CD14-positive monocyte (primary cell): ENCODE data around the gene PIKFYVE. TPM values are rescaled to one million over a fixed set of nuclear protein-coding genes. Genes with fewer than 3 reads are reported as not detected.

Experiments
- DNase-seq, 3 donors: peaks; one replicate each; pipeline ENCODE4 v3.0.0-alpha.2; 2011 to 2022
- H2AFZ ChIP-seq: 2 replicates; pipeline ENCODE4 v1.6.0; 2012; ENCODE audit warnings: mild to moderate bottlenecking, low read depth, low read length, inconsistent platforms; ENCODE audit not compliant: insufficient read depth, poor library complexity, severe bottlenecking
- H3K27ac ChIP-seq, 2 donors: 1 replicate in 1 of 2; 2 replicates in 1 of 2; pipeline ENCODE4 v1.5.1; 2012 to 2013; ENCODE audit warnings: low read length in 2 of 2, control low read depth in 1 of 2, inconsistent platforms in 1 of 2, low read depth in 1 of 2, mild to moderate bottlenecking in 1 of 2
- H3K27me3 ChIP-seq, 2 donors: one replicate each; pipeline versions ENCODE4 v1.6.0 to v1.6.1; 2011 to 2013; ENCODE audit warnings: low read length in 2 of 2; ENCODE audit not compliant: control insufficient read depth in 2 of 2, insufficient read depth in 2 of 2
- H3K36me3 ChIP-seq, 2 donors: replicated peaks in 1 of 2; 1 replicate in 1 of 2; 2 replicates in 1 of 2; pipeline versions ENCODE4 v1.5.1 to v1.6.1; 2012 to 2013; ENCODE audit warnings: low read length in 2 of 2, control low read depth in 1 of 2, inconsistent platforms in 1 of 2, mild to moderate bottlenecking in 1 of 2; ENCODE audit not compliant: insufficient read depth in 2 of 2, control insufficient read depth in 1 of 2
- H3K4me1 ChIP-seq, 2 donors: 1 replicate in 1 of 2; 2 replicates in 1 of 2; pipeline versions ENCODE4 v1.5.1 to v1.6.1; 2012 to 2013; ENCODE audit warnings: low read length in 2 of 2, control low read depth in 1 of 2, inconsistent platforms in 1 of 2, mild to moderate bottlenecking in 1 of 2, moderate library complexity in 1 of 2; ENCODE audit not compliant: insufficient read depth in 2 of 2, control insufficient read depth in 1 of 2
- H3K4me2 ChIP-seq: replicated peaks from 2 replicates; pipeline ENCODE3; 2012; ENCODE audit warnings: low read length, moderate library complexity, mild to moderate bottlenecking; ENCODE audit not compliant: poor library complexity, severe bottlenecking; ENCODE audit errors: extremely low read depth
- H3K4me3 ChIP-seq, 3 experiments: fragments of 200-600 bp in 1 of 3; sonication (generic) in 1 of 3; replicated peaks in 1 of 3; 1 replicate in 2 of 3; 2 replicates in 1 of 3; pipeline ENCODE4 v1.5.1; 2011 to 2013; ENCODE audit warnings: low read length in 3 of 3, mild to moderate bottlenecking in 3 of 3, control low read depth in 2 of 3, low read depth in 2 of 3, inconsistent platforms in 1 of 3, moderate library complexity in 1 of 3
- H3K79me2 ChIP-seq: 2 replicates; pipeline ENCODE4 v1.6.0; 2012; ENCODE audit warnings: mild to moderate bottlenecking, control low read depth, inconsistent platforms, low read length, moderate library complexity; ENCODE audit not compliant: insufficient read depth
- H3K9ac ChIP-seq: 2 replicates; pipeline ENCODE4 v1.6.0; 2017; ENCODE audit warnings: low read length, mild to moderate bottlenecking; ENCODE audit not compliant: insufficient read depth, poor library complexity, severe bottlenecking
- H3K9me3 ChIP-seq, 2 donors: replicated peaks in 1 of 2; 1 replicate in 1 of 2; 2 replicates in 1 of 2; pipeline versions ENCODE4 v1.5.1 to v1.6.1; 2012 to 2013; ENCODE audit warnings: low read length in 2 of 2, control low read depth in 1 of 2; ENCODE audit not compliant: control insufficient read depth in 1 of 2, insufficient read depth in 1 of 2
- H4K20me1 ChIP-seq: 2 replicates; pipeline ENCODE4 v1.6.0; 2012; ENCODE audit warnings: mild to moderate bottlenecking, low read length, control low read depth, moderate library complexity; ENCODE audit not compliant: insufficient read depth
- H3K27ac Mint-ChIP-seq, 7 donors: one replicate each; pipeline ENCODE4 v1.8.0; 2020; ENCODE audit warnings: mild to moderate bottlenecking in 7 of 7, mixed read lengths in 7 of 7, moderate library complexity in 6 of 7, inconsistent platforms in 2 of 7
- H3K27me3 Mint-ChIP-seq, 3 donors: one replicate each; pipeline ENCODE4 v1.8.0; 2021 to 2022; ENCODE audit warnings: low read depth in 3 of 3, mild to moderate bottlenecking in 3 of 3, mixed read lengths in 3 of 3, moderate library complexity in 3 of 3, inconsistent platforms in 1 of 3
- H3K36me3 Mint-ChIP-seq, 2 donors: one replicate each; pipeline ENCODE4 v1.8.0; 2020; ENCODE audit warnings: mixed read lengths in 2 of 2, inconsistent platforms in 1 of 2, mild to moderate bottlenecking in 1 of 2
- H3K4me1 Mint-ChIP-seq: one replicate; pipeline ENCODE4 v1.8.0; 2020; ENCODE audit warnings: mild to moderate bottlenecking, mixed read lengths
- H3K4me3 Mint-ChIP-seq, 2 donors: one replicate each; pipeline ENCODE4 v1.8.0; 2020; ENCODE audit warnings: mild to moderate bottlenecking in 2 of 2, mixed read lengths in 2 of 2, moderate library complexity in 1 of 2
- H3K9me3 Mint-ChIP-seq, 7 donors: one replicate each; pipeline ENCODE4 v1.8.0; 2020 to 2022; ENCODE audit warnings: mixed read lengths in 7 of 7, mild to moderate bottlenecking in 6 of 7, moderate library complexity in 6 of 7, inconsistent platforms in 2 of 7
- WGBS: methylation state at CpG from one replicate; pipeline ENCODE4 v1.1.5; 2013; ENCODE audit warnings: missing lambda C conversion rate; ENCODE audit not compliant: insufficient coverage; 5-methylcytosine and 5-hydroxymethylcytosine counted together
- intact Hi-C, 2 donors: fragments of 100-400 bp; cut with micrococcal nuclease; formaldehyde crosslinking; loops; one replicate each; pipeline versions ENCODE4 v1.15.0 to v1.15.1; 2023
- polyA plus RNA-seq, 3 donors: library from polyadenylated mRNA; depleted of rRNA in 1 of 3; unstranded in 2 of 3; stranded (reverse) in 1 of 3; fragments of 300-500 nt in 2 of 3; fragments of >200 nt in 1 of 3; fragmentation: Illumina TruSeq in 2 of 3; gene quantifications; 1 replicate in 2 of 3; 2 replicates in 1 of 3; pipeline ENCODE4 v1.2.3, GENCODE V29; 2012 to 2021
- TF ChIP-seq, protein P1 (sequence below): fragments of 200-600 bp; IDR thresholded peaks from one replicate; pipeline ENCODE4 v1.8.0; 2022; ENCODE audit warnings: antibody characterized with exemption, mild to moderate bottlenecking

PIKFYVE gene
- polyA plus RNA-seq, 3 donors = 3.5 to 17.6 (median 6.2) TPM

GRCh38 chr2:208386541-208386940, 120.5 kb downstream of the PIKFYVE start:
- Mint-ChIP-seq H3K9me3 (peaks cover 0 to 5% (median 3%) of the 10 kb centered on the region in 7 donors), H3K36me3 (no peaks in the 10 kb centered on the region), H3K4me3 (no peak overlapping the region), H3K27ac (no peak overlapping the region), H3K4me1 (no peaks in the 10 kb centered on the region), H3K27me3 (peaks cover 0 to 6% (median 0%) of the 10 kb centered on the region in 3 donors)
- H3K27me3 ChIP-seq = peaks cover 2 to 4% of the 10 kb centered on the region in 2 donors
- no peak for DNase-seq
- no peaks in the 10 kb centered on the region for H4K20me1 ChIP-seq
- H3K79me2 ChIP-seq = no peaks in the 10 kb centered on the region
- H2AFZ ChIP-seq = no peak overlapping the region
- WGBS = 0% methylated on average over 1 of the region's 2 CpGs
- no peak overlapping the region for H3K4me3 ChIP-seq
- H3K9me3 ChIP-seq = no peaks in the 10 kb centered on the region
- no peak overlapping the region for H3K4me2 ChIP-seq
- TF ChIP-seq, protein P1, sequence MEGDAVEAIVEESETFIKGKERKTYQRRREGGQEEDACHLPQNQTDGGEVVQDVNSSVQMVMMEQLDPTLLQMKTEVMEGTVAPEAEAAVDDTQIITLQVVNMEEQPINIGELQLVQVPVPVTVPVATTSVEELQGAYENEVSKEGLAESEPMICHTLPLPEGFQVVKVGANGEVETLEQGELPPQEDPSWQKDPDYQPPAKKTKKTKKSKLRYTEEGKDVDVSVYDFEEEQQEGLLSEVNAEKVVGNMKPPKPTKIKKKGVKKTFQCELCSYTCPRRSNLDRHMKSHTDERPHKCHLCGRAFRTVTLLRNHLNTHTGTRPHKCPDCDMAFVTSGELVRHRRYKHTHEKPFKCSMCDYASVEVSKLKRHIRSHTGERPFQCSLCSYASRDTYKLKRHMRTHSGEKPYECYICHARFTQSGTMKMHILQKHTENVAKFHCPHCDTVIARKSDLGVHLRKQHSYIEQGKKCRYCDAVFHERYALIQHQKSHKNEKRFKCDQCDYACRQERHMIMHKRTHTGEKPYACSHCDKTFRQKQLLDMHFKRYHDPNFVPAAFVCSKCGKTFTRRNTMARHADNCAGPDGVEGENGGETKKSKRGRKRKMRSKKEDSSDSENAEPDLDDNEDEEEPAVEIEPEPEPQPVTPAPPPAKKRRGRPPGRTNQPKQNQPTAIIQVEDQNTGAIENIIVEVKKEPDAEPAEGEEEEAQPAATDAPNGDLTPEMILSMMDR = no peak
- intact Hi-C loops = no loop called here
- H3K36me3 ChIP-seq = no peaks in the 10 kb centered on the region
- H3K4me1 ChIP-seq = no peaks in the 10 kb centered on the region
- no peak overlapping the region for H3K27ac ChIP-seq
- H3K9ac ChIP-seq = no peak overlapping the region

DNA sequence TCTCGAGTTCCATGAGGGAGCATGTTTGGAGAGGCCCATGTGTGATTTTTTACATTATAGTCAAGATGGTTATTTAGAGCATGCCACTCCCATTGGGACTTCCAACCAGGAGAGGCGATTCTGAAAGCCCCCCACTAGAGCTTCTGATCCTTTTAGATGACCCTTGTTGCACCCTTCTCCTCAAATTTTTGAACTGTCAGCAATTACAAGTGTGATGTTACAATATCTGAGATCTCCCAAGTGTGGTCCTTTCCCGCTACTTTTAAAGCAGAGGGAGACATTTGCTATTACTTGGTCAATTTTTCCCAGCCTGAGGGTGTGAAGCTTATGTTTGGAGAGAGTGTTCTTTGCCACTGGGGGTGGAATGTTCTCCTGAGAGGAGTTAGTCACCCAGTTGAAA, 123.9 kb downstream of the PIKFYVE start:
- Histone ChIP-seq H3K36me3 (no peaks in the 10 kb centered on the region), H3K9ac (no peak overlapping the region), H3K79me2 (no peaks in the 10 kb centered on the region), H3K4me1 (no peaks in the 10 kb centered on the region), H3K4me2 (no peak overlapping the region), H3K9me3 (peaks cover 21 to 27% of the 10 kb centered on the region in 2 donors), H3K27ac (no peak overlapping the region), H2AFZ (no peak overlapping the region), H3K27me3 (peaks cover 0 to 2% of the 10 kb centered on the region in 2 donors), H3K4me3 (no peak overlapping the region), H4K20me1 (no peaks in the 10 kb centered on the region)
- Mint-ChIP-seq H3K36me3 (no peaks in the 10 kb centered on the region), H3K4me1 (no peaks in the 10 kb centered on the region), H3K4me3 (no peak overlapping the region), H3K9me3 (peaks cover 10 to 33% (median 27%) of the 10 kb centered on the region in 7 donors), H3K27ac (no peak overlapping the region), H3K27me3 (no peaks in the 10 kb centered on the region)
- TF ChIP-seq, protein P1 = no peak
- intact Hi-C loops = no loop called here
- no peak for DNase-seq
- WGBS = 85% methylated on average over 2 of the region's 3 CpGs
